HG03520 (cell line): Measurements from ENCODE around the gene FOXP1.

ENCODE experiments used
- ATAC-seq: cut with Tn5 transposase; IDR thresholded peaks from one replicate; pipeline ENCODE4 v1.9.1; 2021; ENCODE audit warnings: mild to moderate bottlenecking, moderate library complexity; ENCODE audit not compliant: unreplicated experiment

FOXP1 gene

DNA sequence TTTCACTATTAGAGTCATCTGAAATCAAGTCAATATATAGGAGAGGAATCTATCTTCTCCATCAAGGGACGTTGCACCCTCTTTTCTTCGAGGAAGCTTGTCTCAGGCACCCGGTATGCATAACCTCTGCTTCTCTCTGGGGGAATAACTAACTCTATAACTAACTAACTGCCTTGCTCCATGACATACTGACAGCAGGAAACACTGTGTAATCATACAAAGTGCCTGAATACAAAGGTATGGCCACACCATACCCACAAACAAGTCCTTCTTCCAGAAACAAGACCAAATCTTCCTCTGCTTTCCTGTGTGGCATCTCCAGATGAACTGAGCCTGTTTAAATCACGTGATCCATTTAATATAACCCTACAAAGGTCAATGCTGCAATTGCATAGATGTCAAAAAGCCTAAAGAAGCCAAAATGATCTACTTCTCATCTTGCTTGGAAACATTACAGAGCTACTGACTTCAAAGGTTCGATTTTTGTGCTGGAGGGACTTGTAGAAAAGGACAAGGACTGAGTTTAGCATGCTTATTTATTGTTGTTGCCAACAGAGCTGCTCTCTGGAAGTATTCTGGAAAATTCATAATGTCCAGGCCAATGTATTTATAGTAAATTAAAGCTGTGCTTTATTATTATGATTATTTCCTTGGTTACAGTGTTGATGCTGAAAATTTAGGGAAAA lies 380.5 kb downstream of the FOXP1 start:
- ATAC-seq: no peak

DNA sequence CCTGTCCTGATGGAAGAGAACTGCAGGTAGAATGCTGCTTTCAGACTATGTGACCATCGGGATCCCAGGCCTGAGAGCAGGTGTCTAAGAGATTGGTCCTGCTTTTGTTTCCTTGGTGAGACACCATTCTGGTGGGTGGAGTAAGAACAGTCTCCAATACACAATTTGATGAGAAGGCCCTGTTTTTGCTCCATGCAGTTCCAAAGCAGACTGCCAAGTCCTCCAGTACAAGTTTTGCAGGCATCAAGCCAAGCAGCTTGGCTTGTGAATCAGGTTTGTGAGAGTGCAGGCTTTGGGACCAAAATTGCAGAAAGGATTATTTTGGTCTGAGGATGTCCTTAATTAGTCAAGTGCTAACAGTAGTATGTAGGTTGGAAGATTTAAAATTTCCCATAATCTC lies 381.6 kb downstream of the FOXP1 start:
- ATAC-seq: no peak

DNA sequence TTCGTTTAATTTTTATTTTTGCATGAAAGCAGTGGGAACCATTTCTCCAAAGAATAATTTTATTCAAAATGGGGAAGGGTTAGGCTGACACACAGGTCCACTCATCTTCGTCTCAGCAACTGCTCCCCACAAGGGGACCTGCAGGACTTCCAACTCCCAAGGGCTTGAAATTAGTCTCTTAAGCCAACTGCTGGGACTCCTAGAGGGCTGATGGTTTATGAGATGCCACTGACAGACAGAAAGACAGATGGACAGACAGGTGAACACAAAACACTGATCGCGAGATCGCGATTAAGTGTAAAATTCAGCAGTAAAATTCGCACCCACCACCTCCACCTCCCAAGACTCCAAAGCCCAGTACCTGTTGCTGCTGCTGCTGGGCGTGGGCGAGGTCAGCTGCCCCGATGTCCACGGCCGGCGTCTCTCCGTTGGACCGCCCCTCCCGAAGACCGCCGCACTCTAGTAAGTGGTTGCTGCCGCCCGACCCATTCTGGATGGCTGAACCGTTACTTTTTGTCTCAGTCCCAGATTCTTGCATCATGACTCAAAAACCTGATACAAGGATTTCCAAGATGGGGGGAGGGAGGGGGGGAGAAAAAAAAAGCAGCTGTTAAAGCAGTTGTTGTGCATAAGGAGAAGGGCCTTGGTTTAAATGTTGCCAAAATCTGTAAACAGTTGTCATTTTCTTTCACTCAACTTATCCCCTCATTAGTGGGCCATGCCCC lies 385.5 kb downstream of the FOXP1 start:
- no peak for ATAC-seq

DNA sequence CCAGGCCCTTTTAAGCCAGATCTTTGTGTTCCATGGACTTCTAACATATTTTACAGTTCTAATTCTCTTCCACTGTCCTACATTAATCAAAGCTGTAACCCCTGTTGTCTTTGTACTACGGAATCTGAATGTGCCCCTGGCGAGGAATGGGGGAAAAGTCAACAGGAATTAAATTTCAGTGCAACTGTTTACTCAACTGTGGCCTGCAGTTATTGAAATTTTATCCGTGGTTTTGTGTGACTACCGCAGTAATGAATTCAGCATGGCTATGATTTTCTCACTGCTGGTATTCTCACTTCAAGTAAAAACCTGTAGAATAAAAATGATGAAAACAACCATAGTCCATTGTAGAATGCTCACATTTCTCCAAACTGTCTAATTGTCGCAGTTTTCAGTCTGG lies 388.0 kb downstream of the FOXP1 start:
- ATAC-seq: no peak

DNA sequence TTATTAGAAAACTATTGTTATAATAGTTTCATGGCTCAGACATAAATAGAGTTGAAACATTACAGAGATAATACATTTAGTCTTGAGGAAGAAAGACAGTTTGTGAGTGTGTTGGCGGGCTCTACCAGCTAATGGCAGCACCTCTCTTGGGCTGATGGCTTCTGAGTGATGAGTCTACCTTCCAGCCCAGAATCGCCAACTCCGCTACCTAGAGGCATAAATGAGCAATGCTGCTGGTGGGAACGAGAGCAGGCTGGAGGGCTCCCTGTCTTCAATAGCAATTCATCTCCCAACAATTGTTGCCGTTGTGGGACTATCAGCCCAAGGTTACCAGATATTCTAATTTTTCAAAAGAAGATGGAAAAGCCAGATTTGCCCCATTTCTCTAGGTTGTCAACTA lies 388.7 kb downstream of the FOXP1 start:
- no peak for ATAC-seq

DNA sequence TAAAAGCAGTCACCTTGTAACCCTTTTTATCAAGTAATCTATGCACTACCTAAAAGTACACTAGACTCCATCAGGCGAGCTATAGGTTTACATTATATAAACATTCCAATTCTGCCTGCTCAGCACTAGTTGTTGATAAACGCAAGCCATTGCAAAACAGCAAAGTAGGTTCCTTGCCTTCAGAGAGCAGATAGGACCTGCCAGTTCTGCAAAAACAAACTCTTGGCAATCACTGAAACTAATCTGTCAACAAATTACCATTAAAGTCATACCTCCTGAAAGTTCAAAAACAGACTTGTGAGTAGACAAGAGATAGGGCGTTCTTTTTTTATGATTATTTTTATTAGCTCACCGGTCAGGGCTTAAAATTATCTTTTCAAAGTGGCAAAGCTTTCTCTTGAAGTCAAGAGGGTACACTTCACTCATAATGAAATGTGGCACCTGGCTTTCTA lies 392.5 kb downstream of the FOXP1 start:
- ATAC-seq: no peak

DNA sequence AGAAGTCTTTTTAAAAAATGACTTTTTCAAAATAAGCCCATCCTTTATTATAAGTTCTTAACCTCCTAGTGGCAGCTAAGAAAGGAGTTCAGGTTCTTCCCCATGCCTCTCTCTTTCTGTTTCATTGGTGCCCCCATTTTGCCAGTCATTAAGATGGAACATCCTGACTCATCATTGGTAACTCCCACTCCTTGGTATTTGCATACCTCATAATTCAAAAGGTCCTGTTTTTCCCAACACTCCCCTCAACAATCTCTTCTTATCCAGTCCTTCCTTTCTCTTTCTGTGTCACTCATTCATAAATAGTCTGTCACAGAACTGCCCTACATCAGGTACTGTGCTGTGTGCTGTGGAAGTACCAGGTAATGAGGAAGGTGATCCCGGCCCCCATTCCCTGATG lies 394.0 kb downstream of the FOXP1 start:
- ATAC-seq: no peak

DNA sequence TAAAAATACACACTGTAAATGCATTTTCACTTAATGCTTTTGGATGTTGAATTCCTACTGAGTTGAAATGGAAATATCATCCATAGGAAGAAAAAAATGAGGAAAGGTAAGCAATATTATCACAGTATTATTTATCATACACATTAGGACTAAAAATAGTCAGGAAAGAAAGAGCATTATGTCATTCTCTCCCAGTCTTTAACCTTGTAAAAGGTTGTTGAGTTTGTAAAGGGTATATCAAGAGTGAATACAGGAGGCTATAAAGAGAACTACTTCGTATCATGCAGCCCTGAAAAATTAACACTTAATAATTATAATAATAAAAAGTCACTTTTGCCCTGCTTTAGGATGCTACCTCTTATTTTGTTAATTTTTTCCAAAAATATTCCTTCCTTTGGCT lies 395.8 kb downstream of the FOXP1 start:
- no peak for ATAC-seq

DNA sequence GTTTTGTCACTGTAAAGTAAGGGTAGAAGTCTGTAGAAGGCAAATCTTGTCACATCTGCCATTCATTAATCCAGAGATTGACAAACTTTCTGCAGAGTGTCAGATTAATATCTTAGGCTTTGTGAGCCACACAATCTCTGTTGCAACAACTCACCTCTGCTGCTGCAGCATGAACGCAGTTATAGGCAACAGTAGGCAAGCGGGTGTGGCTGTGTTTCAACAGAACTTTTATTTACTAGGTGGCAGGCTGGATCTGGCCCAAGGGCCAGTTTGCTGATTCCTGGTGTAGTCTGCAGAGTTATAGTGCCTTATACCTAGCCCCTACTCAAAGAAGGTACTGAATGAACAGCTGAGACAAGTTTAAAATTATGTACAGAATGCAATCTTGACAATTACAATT lies 396.7 kb downstream of the FOXP1 start:
- ATAC-seq: no peak

DNA sequence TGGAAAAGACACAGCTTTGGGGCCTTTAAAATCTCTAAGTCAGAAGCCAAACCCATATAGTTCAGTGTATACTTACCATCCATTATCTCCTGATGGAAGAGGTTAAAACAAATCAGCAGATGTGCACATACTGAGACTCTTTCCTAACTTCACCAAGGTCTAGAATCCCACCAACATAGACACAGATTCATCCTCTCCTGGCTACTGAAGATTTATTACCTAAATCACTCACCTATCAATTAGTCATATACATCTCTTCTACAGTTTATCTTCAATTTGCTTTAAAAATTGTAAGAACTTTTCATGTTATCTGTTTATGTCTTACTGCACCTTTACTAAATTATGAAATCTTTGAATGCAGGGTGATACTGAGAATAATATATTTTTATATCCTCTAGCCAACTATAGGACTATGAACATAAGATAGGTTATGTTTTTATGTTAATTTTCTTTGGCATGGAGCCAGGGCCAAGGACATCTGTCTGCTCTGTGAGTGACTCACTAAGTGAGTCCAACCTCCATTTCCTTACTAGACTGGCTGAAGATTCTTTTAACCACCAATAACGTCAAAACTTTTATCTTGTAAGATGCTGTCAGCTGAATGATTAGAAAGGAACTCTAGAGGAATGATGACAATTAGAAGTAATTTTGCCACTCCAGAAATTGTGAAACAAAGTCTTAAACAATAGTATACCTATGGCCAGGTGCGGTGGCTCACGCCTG lies 397.6 kb downstream of the FOXP1 start:
- no peak for ATAC-seq

DNA sequence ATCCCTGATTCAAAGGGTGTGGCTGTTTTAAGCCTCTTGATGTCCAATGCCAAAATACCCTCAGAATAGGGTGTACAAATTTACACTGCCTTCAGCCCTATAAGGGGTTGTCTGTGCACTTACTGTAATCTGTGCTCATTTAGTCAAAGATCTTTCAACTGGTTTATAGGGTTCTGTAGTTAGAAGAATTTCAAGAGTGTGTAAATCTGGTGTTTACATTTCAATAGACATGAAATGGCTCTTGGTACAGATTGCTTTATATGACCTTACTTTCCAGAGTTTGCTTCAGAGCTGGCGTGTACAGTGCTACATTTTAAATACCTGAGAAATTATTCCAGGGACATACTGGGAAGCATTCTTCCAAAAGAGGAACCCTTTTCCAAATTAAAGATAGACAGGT lies 399.3 kb downstream of the FOXP1 start:
- no peak for ATAC-seq

DNA sequence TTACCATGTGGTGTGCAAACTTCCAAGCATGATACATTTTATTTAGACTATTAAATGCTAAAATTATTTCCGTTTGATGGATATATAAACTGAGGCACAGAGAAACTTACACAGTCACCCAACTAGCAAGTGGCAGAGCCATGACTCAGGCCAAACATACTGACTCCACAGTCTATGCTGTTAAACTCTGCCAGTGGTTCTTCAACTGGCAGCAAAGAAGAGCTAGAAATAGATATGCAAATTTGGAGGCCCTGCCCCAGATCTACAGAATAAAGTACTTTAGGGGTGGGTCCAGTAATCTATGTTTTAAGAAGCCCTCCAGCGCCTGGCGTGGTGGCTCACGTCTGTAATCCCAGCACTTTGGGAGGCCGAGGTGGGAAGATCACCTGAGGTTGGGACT lies 400.0 kb downstream of the FOXP1 start:
- no peak for ATAC-seq

DNA sequence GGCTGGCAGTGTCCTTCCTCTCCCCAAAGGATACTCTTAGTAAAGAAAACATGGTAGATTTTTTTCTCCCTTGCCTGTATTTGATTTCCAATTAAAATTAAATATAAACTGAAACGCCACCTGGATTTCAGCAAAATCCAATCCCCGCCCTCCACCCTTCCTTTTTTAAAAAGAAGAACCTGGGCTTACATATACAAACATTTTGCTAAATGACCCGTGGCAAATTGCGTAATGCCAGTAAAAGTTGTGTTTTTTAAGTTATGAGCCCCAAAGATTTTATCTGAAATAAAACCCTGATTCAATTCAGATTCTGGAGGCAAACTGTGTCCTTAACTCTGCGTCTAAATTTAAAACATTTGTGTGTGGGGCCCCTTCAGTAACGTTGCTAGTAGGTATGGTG lies 403.0 kb downstream of the FOXP1 start:
- ATAC-seq: no peak

DNA sequence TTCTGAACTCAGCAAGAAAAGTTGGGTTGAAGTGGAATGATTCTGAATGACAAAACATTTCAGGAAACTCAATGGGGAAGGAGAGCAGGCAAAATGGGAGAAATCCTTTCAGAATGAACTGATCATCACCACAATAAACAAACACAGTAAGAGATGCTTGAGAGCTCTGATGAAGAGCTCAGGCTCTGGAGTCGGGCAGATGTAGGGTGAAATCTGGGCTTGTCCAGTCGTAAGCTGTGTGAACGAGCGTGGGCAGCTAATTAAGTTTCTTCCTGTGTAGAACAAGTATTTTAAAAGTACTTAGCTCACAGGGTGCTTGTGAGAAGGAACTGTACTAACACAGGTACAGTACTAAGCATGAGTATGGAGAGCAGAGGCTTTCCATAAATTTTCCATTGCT lies 406.2 kb downstream of the FOXP1 start:
- no peak for ATAC-seq

DNA sequence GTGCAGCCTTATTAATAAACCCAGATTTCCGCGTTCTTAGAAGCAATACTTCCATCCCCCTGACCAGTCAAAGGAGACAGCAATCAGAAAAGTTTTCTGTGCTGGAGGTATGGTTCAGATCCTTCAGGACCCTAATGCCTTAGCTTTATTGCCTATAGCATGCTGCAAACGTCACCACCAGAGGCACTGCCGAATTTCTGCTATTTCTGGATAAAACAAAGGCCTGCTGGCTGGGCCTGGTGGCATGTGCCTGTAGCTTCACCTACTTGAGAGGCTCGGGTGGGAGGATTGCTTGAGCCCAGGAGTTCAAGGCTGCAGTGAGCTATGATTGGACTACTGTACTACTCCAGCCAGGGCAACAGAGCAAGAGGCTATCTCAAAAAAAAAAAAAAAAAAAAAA lies 407.2 kb downstream of the FOXP1 start:
- no peak for ATAC-seq

DNA sequence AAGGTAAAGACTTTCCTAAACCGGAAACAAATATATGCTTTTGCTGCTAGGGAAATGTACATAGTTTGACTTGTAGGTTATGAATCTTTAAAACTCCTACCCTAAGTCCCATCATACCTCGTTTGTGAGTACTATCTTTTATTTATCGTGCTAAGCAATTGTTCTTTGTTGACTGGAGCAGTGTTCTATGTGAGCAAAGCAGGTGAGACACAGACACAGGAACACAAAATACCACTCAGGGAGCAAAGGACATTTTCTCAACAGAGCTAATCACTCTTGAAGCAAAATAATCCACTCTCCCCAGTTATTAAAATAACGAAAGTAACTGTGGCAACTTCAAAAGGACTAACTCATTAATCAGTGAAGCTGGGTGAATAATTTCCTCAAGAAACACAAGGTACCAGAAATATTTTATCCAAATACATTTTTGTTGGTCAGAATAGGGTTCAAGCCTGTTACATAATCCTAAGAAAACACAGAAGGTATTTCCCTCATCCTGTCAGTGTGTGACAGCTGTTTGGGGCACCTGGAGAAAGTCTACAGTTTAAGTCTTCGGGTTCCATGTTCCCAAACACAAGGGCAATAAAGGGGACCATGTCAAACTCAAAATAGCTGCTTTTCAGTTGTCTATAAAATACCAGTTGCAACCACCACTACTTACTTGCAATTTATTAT lies 407.7 kb downstream of the FOXP1 start:
- no peak for ATAC-seq

DNA sequence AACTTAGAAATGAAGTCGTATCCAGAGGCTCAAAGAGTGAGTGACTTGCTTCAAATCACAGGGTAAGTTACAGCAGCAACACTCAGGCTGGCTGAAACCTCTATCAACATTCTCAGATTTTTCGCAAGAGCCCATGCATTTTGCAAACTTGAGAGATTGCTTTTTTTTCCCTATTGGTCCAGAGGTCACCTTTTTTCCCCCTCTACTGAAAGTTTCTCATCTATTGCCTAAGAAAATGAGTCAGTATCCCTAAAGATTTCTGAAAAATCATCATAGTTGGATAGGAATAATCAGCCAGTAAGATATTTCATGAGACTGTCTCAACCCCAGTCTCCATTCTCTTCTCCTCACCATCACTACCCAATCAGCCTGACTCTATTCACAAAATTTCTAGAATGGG lies 410.6 kb downstream of the FOXP1 start:
- ATAC-seq: no peak

DNA sequence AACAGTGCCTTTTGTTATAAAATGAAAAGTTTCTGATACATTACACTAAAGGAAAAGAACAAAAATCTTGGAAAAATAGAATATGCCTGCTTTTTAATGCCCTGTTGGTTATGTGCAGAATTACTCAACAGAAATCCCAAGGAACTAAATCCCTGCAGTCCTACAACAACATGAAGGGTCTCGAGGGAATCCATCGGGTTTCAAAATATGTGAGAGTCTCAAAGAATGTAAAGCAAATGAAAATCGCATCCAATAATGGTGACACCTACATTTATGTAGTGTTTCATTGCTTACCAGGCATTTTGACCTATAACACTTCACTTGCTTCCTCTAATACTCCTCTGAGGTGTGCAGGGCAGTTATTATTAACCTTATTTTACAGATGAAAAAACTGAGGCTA lies 411.3 kb downstream of the FOXP1 start:
- ATAC-seq: no peak

DNA sequence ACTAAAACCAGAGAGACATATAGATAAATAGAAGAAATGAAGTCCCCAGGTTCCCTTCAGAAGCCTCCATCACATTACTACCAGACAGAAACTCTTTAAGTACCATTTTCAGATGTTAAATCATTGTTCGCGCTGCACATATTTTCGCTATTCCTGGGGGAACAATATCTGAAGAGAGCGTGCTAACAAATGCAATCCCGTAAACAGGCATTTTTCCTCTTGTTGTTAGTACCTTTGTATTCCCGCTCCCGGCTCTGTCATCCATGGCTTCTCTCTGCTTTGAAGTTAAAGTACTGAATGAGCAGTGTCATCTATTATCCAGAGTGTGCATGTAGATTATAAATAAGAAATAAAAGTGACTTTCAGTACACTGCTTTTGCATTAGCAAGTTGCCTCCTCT lies 412.3 kb downstream of the FOXP1 start:
- no peak for ATAC-seq

DNA sequence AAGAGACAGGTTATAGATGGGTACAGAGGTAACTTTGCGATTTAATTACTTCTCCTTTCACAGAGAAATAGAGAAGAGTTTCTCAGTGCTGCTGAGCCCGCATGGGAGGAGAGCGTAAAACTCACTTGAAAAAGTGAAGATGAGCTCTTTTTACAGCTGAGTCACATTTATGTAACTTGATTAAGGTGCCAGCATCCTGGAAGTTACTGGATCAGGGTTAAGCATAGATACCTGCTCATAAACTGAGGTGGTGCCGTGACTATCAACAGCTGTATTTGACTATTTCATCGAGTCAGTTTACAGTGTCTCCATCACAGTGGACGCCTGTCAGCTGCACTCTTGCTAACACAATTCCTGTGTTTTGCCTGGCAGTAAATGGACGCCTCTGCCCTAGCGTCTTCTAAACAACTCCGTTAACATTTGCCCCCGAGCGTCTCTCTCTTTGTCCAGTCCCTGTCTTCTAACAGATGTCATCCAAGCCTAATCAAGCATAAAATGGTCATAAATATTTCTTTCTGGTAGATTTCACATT lies 414.6 kb downstream of the FOXP1 start:
- no peak for ATAC-seq

DNA sequence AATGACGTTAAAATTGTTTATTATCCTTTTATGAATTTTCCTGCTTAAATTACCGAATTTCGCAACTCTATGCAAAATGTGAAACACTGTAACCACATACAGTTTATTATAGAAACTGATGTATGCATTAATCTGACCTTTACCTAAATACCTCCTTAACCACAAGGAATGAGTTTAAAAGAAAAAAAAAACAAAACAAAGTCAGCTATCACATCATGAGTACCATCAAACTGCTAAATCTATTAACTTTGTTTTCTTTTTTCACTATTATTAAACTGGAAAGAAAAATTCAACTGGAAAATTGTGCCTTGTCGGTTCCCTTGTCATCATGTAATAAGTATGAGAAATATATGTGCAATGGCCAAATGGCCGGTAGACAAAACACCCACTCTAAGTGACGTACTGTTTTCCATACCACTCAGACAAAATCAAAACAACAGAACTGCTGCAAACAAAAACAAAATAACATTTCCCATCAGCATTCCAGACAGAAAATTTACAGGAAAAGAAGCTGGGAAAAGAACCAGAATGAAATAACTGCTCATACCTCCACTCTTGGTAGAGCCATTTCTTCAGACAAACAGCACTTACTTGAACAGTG lies 415.3 kb downstream of the FOXP1 start:
- no peak for ATAC-seq
